ENCODE results near the gene OR6N1. TPM values are rescaled to one million over a fixed set of nuclear protein-coding genes. Genes with fewer than 3 reads are reported as not detected.

Gene OR6N1
- total and polyA plus RNA-seq, 12 donors: not detected

DNA sequence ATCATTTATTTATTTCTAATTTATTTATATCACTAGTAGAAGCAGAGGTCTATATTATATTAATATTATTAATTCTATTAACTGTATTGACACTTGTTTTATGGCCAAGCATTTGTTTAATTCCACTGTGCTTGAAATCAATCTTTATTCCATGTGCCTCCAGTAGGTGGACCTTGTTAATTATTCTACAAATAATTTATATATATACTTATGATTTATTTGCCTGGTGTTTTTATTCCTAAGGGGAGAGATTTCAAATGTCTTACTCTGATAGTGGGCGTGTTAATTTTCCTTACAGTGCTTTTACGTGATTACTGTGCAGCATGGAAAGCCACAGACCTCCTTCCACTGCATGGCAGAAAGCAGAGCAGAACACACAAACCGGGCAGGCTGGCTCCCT is 26.5 kb upstream of the OR6N1 start:
- DNase-seq (no peak), ATAC-seq (no peak)
- WGBS, 2 donors: 73 to 80% methylated on average over 3 of the region's 3 CpGs
- Histone ChIP-seq H3K27me3 (peaks cover 0 to 21% (median 0%) of the 10 kb centered on the region in 7 donors), H3K4me1 (peaks cover 0 to 28% (median 0%) of the 10 kb centered on the region in 9 donors), H3K4me3 (no peak overlapping the region), H3K9me3 (no peaks in the 10 kb centered on the region), H3K27ac (no peak overlapping the region), H3K36me3 (no peaks in the 10 kb centered on the region)
- intact Hi-C loops (cut with DNase I): no loop called here
- TF ChIP-seq, protein P1, sequence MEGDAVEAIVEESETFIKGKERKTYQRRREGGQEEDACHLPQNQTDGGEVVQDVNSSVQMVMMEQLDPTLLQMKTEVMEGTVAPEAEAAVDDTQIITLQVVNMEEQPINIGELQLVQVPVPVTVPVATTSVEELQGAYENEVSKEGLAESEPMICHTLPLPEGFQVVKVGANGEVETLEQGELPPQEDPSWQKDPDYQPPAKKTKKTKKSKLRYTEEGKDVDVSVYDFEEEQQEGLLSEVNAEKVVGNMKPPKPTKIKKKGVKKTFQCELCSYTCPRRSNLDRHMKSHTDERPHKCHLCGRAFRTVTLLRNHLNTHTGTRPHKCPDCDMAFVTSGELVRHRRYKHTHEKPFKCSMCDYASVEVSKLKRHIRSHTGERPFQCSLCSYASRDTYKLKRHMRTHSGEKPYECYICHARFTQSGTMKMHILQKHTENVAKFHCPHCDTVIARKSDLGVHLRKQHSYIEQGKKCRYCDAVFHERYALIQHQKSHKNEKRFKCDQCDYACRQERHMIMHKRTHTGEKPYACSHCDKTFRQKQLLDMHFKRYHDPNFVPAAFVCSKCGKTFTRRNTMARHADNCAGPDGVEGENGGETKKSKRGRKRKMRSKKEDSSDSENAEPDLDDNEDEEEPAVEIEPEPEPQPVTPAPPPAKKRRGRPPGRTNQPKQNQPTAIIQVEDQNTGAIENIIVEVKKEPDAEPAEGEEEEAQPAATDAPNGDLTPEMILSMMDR (IDR thresholded peaks at IDR 0.05): peak in 3 of 9 donors; percentile 7 to 29 (median 14)

DNA sequence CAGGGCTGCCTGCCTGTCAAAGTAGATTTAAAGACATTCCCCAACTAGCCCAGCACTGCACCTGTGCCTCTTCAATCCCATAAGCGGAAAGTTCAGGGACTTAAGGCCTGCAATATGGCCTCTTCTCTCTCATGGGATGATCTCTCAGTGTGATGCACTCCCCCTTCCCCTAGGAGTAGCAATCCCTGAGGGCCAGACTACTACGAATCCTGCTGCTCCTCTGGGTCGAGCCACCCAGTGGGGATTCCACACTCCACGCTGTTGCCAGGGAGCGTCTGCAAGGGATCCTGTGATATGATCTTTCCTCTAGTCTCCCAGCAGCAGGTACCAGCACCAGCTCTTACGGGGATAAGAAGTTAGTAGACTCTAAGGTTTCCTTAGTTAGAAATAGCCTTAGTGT is 22.3 kb upstream of the OR6N1 start:
- ATAC-seq (no peak), DNase-seq (no peak)
- no peak overlapping the region for H3K27ac ChIP-seq
- 63 to 64% methylated on average over 6 of the region's 6 CpGs for WGBS, 2 donors
- no peak overlapping the region for H3K4me3 ChIP-seq
- TF ChIP-seq, protein P1 (IDR thresholded peaks at IDR 0.05): no peak
- intact Hi-C loops (cut with DNase I): no loop called here
- H3K27me3 ChIP-seq: peaks cover 0 to 13% (median 0%) of the 10 kb centered on the region in 7 donors
- peaks cover 0 to 5% (median 0%) of the 10 kb centered on the region in 9 donors for H3K4me1 ChIP-seq
- no peaks in the 10 kb centered on the region for H3K36me3 ChIP-seq
- peaks cover 0 to 14% (median 0%) of the 10 kb centered on the region in 11 donors for H3K9me3 ChIP-seq

DNA sequence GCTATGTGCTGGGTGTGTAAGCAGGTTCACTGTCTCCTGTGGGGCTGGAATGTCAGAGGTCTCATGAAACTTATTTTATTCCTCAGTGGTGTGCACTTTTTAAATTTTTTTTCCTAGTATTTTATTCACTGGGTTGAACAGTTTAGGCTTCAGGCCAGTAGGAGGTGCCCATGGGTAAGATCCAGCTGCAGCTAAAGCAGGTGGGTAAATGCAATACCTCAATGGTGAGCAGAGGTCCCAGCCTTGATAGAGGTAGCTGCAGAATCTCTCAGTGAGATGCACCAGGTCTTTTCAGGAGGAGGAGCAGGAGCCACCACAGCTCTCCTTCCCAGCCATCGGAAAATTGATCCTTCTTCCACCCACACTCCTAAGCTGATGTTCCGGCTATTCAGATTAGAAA is 21.6 kb upstream of the OR6N1 start:
- Histone ChIP-seq H3K27me3 (peaks cover 0 to 10% (median 0%) of the 10 kb centered on the region in 7 donors), H3K36me3 (no peaks in the 10 kb centered on the region), H3K9me3 (peaks cover 0 to 18% (median 0%) of the 10 kb centered on the region in 11 donors), H3K4me3 (no peak overlapping the region), H3K27ac (no peak overlapping the region), H3K4me1 (peaks cover 0 to 2% (median 0%) of the 10 kb centered on the region in 9 donors)
- ATAC-seq (no peak), DNase-seq (no peak)
- TF ChIP-seq, protein P1 (IDR thresholded peaks at IDR 0.05): peak in 2 of 9 donors; percentile 10 to 39
- intact Hi-C loops (cut with DNase I): no loop called here
- 71 to 78% methylated on average over 2 of the region's 2 CpGs for WGBS, 2 donors

DNA sequence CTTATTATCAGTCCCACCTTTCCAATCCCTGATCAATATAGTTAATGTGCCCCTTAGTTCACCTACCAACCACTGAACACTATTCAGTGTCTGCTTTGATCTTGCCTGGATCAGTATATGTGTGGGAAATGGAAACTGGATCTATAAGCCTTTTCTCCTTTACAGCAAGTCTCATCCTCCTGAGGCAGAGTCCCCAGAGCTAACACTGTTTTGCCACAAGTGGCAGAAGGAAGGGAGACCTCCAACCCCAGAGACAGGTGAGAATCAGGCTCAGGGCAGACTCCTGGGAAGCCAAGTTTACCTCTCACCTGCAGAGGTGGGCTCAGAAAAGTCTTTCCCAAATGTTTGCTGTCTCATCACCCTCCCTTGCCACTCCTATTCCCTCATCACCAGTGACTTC is 9.1 kb upstream of the OR6N1 start, which contains the start of gene OR6N2:
Gene OR6N2 (minus strand): TSS at position 101 of the 400 bp plus-strand sequence. CDS start 3,569 bp downstream, outside the sequence.
- no peak for ATAC-seq
- Histone ChIP-seq H3K27ac (no peak within 1 kb of the TSS), H3K4me3 (no peak within 1 kb of the TSS), H3K27me3 (no peaks in the 10 kb centered on the region), H3K9me3 (no peaks in the 10 kb centered on the region), H3K4me1 (no peaks in the 10 kb centered on the region), H3K36me3 (no peaks in the 10 kb centered on the region)
- intact Hi-C loops (cut with DNase I): no loop called here
- DNase-seq: no peak
- TF ChIP-seq, protein P1 (IDR thresholded peaks at IDR 0.05): no peak

Measured in heart right ventricle (tissue), 16 donors.